NCI-H748 (cell line): ENCODE data around the gene SPTLC2.
A peak's percentile ranks its signal among the peaks of the same experiment; 100 is the strongest.

Source experiments
- DNase-seq: peaks from one replicate; lab custom pipeline; 2025; ENCODE audit not compliant: unreplicated experiment; lab: John Stamatoyannopoulos, UW

SPTLC2 gene

DNA sequence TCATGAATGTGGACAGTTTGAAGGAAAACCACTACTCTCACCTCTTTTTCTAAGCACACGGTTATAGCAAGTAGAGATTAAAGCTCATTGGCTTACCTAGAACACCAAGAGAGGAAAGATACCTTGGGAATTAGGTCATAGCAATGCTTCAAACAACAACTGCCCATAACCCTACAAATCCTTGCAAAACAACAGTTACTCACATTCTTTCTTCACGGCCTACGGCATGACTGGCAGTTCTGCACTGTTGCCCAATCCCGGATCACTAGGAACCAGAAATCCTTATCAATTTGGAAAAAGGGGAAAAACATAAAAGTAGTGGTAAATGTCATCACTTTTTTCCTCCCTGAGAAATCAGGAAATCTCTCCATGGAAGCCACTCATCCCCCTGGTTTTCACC lies 108.2 kb downstream of the SPTLC2 start:
- no peak for DNase-seq

- DNase-seq = no peak
Measured at GRCh38 chr14:77507762-77508161, 108.7 kb downstream of the SPTLC2 start.

- DNase-seq = no peak
Measured at GRCh38 chr14:77505031-77505430, 111.4 kb downstream of the SPTLC2 start.

DNA sequence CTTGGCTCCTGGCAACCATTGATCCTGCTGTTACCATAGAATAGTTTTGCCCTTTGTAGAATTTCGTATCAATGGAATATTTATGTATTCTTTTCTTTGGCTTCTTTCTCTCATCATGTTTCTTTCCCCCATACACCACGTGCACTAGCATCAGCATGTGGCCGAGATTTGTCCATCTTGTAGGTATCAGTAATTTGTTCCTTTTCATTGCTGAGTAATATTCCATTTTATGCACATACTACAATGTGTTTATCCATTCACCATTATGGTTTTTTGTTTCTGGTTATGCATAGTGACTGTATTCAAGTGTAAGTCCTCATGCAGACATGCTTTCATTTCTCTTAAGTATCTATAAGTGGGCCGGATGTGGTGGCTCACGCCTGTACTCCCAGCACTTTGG lies 113.3 kb downstream of the SPTLC2 start:
- no peak for DNase-seq

DNA sequence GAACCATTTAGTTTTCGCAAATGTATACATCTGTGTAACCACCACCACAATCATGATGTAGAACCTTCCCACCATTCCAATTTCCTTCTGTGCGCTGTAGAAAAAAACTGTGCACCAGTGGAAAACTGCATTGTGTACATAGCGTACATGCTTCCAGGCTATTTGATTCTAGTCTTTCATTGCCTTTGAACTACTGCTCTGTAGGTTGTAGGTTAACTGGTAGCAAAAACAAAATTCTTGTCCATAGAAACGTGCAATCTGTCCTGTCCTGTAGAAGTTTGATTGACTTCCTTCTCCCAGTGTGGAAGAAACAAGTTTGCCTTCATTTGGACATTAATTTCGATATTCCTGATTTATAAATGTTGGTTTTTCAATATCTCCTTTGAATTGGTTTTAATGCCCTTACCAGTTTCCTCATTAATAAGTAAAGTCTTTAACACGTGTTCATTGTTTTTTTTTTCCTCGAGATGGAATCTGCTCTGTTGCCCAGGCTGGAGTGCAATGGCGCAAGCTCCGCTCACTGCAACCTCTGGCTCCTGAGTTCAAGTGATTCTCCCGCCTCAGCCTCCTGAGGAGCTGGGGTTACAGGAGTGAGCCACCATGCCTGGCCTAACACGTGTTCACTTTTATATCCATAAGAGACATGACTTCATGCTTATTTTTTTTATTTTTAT lies 114.2 kb downstream of the SPTLC2 start:
- DNase-seq = no peak

DNA sequence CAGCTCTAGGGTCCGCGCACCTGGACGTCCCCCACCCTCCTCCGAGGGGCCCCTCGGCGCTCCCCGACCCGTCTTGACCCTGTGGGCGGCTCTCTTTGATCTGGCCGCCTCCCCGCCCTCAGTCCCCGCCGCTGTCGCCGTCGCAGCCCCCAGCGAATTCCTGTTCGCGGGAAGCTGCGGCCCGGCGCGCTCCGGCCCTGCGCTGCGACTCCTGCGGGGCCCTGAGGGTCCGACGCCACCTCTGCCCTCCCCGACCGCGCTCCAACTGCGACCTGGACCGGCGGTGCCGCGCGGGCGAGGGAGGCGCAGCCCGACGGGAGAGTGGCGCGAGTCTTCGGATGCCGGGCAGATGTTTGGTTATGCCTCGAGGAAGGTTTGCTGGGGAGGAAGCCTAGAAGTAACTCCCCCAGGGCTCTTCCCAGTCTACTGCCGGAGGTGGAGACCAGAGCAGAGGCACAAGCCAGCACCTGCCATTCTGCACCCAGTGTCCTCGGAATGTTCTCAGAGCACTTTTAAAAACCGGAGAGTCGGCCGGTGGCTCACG lies 117.4 kb downstream of the SPTLC2 start:
- peak; percentile 53 for DNase-seq

GRCh38 chr14:77498120-77498979 lies 118.1 kb downstream of the SPTLC2 start, which contains the start of gene ISM2:
ISM2 (minus strand) TSS chr14:77498816; CDS start chr14:77498793, 23 bp downstream.
- peak; percentile 72 for DNase-seq

GRCh38 chr14:77495334-77495733 lies 121.1 kb downstream of the SPTLC2 start:
- DNase-seq = no peak

DNA sequence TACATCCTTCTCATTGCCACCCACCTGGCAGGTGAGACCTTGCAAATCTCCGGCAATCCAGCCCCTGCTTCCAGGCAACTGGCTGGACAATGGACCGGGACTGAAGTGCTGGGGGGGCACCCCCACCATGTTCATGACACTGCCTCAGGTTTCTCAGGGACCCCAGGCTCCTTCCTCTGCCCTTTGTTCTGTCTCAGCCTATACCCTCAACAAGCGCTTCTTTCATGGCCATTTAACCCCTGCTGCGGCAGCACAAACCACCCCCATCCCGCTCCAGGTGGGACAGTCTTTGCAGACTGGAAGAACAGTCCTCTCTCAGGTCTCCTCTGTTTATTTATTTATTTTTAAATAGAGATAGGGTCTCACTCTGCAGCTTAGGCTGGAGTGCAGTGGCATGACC lies 125.4 kb downstream of the SPTLC2 start:
- no peak for DNase-seq

- DNase-seq = no peak
Measured at GRCh38 chr14:77490347-77490986, 126.0 kb downstream of the SPTLC2 start.

DNA sequence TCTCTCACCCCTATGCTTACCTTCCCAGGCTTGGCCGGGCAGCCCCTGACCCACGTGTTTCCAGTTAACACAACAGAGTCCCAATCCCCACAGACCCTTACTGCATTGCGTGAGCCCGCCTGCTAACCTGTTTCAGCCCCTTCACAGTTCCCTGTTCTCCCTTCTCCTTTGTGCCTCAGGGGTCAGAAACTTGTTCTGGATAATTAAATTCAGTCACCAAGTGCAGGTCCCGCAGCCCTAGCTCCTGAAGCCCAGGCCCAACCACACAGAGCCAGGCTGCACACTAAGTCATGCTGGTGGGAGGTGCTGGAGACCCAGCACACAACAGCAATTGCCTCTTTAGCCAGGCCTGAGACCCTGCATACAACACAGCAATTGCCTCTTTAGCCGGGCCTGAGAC lies 127.4 kb downstream of the SPTLC2 start:
- DNase-seq = no peak

DNA sequence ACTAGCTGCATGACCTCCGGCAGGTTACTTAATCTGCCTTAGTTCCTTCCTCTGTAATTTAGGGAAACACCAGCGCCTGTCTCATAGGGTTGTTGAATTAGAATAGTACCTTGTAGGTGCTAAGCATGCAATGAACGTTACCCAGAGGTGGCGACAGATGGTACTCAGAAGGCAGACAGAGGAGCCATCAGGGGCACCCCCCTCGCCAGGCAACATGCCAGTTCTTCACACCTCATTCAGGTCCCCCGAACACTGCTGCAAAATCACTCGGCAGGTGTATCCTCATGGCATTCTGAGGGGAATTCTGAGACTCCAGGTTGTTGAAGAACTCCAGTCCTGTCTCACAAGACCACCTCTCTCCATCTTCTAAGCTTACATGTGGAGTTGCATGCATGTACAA lies 127.9 kb downstream of the SPTLC2 start:
- DNase-seq = no peak

DNA sequence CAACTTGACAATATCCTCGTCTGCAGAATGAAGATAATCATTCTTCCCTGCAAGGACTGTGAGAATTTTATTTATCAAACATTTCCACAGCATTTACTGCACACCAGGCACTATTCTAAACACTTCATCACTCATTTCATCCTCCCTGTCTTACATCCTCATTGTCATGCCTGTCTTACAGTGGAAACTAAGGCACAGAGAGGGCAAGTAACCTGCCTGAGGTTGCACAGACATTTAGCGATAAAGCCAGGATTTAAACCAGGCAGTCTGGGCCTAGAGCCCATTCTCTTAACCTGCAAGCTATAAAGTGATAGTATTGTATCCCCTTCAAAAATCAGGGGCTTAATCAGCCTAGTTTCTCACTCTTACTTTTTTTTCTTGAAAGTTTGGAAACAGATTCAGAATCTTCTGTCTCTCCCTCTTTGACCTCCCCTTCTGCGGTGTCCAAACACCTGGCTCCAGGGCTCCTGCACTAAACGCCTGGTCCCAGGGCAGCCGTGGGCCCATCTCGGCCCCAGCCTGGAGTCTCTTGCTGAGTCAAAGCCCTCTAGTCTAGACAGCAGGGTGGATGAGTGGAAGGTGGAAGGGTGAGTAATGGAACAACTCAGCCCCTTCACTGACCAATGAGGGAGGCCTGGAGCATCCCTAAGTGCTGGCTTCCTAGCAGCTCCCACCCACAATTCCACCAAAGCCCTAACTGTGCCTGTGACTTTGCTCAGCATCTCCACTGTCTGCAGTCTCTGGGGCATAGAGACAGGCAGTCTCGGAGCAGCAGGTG lies 130.3 kb downstream of the SPTLC2 start:
- DNase-seq = no peak

GRCh38 chr14:77485256-77485655 lies 131.2 kb downstream of the SPTLC2 start:
- no peak for DNase-seq

DNA sequence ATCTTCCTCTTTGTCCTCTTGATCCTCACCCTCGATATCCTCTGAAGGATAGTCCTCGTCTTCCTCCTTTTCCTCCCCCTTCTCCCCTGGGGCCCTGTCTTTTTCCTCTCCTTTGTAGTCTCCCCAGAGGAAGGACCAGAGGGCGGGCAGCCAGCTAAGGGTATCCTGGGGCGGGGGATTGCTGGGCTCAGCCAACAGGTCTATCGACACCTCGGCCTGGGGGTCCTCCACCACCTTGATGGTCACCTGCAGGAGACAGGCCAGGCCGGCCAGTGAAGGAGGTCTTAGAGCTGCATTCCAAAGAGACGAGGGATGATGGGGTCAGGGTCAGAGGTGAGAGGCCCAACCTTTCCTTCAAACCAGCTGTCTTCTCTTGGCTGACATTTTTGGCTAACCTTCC lies 134.0 kb downstream of the SPTLC2 start:
- no peak for DNase-seq

DNA sequence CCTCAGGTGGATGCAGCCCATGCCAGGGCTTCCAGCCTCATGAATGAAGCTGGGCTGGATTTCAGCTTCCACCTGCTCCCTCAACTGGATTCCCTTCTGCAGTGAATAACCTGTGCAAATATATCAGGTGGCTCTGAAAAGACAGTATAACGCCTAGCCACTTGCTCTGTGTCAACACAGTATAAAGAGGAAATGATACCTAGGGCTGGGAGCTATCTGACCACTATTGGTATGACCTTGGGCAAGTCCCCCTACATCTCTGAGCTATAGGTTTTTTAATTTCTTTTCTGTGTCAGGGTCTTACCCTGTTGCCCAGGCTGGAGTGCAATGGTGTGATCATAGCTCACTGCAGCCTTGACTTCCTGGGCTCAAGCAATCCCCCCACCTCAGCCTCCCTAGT lies 137.6 kb downstream of the SPTLC2 start:
- DNase-seq = no peak

DNA sequence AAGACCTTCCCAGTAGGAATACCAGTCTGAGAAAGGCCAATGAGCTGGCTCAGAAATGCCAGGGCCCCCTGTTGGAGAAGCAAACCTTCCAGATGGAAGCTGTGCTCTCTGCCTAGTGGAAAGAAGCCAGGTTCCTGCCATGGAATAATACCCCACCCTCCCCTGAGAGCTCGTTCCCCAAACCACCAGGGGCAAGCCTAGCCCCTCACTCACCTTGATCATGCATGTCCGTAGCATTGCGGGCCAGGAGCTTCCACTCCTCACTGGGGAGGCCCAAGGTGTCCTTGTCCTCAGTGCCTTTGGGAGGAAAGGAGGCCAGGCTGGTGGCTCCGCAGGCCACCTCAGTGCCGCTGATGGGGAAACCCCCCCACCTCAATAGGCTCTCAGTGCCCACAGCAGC lies 138.4 kb downstream of the SPTLC2 start:
- no peak for DNase-seq

DNA sequence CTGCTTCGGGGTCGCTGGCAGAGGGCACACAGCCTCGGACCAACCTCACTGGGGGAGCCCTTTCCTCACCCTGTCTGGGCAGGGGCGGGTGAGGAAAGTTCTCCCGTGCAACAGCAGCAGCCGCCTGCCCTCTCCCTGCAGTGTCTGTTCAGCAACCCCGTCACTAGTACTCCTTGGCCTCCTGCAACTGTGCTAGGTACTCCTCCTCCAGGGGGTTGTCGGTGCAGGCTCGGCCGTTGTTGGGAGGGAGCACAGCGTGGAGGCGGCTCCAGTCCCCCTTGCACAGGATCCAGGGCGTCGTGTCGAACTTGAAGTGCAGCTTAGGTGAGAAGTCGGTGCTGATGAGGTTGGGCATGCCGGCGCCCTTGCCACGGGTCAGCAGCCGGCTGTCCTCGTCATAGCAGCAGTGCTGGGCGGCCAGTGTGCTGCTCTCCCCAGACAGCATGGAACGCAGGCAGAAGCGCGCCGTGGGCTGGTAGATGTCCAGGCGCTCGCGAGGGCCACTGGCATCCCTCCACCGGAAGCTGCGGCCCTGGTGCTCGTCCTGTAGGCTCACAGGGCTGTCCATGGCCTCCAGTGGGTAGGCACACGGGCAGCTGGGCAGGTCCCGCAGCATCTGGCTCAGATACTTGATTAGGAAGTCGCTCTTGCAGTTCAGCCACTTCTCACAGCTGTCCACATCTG lies 140.9 kb downstream of the SPTLC2 start:
- DNase-seq = no peak

DNA sequence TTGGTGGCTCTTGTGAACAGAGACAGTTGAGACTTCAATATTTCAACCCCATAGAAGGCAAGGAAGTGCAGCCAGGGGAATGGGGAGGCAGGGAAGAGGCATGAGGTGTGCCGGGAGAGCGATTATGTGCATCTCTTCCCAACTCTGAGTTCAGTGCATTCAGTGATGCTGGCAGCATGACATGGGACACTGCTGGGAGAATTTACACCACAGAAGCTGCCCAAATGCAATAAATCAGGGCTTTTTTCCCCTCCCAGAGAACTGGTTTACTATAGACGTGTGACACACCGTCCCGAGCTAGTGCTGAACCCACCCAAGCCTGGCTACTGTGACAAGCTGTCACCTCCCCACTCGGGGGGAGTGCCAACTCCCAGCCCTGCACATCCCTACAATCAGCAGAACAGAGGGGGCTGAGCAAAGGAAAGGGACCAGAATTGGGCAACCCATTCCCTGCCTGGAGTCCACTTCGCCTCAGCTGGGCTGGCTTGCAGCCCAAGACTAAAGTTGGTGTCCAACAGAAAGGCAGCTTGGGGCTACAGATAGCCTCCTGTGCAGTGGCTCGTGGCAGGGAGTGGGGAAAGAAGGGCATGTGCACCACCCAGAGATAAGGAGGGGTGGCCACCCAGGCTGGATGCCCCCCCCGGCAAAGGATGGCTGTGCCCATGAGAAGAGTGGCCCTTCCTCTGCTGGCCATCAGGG lies 141.8 kb downstream of the SPTLC2 start:
- no peak for DNase-seq

DNA sequence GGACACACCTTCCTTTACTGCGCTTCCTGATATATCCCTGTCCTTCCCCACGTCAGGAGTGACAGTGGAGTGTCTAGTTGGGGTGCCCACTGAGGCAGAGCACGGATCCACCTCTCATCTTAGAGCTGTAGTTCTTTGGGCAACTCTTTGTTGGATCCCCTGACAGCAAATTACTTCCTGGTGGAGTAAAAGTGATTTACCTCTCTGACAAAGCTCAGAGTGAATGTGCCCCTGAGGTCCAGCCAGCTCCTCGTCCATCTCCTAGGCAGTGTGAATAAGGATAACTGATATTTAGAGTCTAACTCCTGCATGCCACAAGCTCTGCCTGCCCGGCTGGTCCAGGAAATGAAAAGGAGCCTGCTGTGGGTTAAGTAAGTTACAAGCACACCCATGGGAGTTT lies 142.5 kb downstream of the SPTLC2 start:
- DNase-seq = no peak
